HG03108 (cell line): ENCODE results near the gene UPF2.

ENCODE experiments used
- ATAC-seq: cut with Tn5 transposase; IDR thresholded peaks from one replicate; pipeline ENCODE4 v1.9.1; 2021; ENCODE audit warnings: moderate library complexity; ENCODE audit not compliant: unreplicated experiment

Gene UPF2

GRCh38 chr10:11962176-11962575 lies 80.4 kb downstream of the UPF2 start:
- ATAC-seq = no peak

- no peak for ATAC-seq
These were observed 80.8 kb downstream of the UPF2 start for GRCh38 chr10:11961771-11962170.

GRCh38 chr10:11959966-11960365 lies 82.6 kb downstream of the UPF2 start:
- ATAC-seq = no peak

GRCh38 chr10:11958956-11959355 lies 83.7 kb downstream of the UPF2 start:
- ATAC-seq = no peak

- ATAC-seq = no peak
These were observed 90.9 kb downstream of the UPF2 start for GRCh38 chr10:11951695-11952094.

- ATAC-seq = no peak
These were observed 92.1 kb downstream of the UPF2 start for GRCh38 chr10:11950325-11951018.

- no peak for ATAC-seq
These were observed 93.5 kb downstream of the UPF2 start for GRCh38 chr10:11949152-11949551.

- no peak for ATAC-seq
These were observed 96.0 kb downstream of the UPF2 start for GRCh38 chr10:11946652-11947051.

- no peak for ATAC-seq
These were observed 106.0 kb downstream of the UPF2 start for GRCh38 chr10:11936389-11937152.

- no peak for ATAC-seq
These were observed 108.3 kb downstream of the UPF2 start for GRCh38 chr10:11934262-11934661.

GRCh38 chr10:11933577-11934223 lies 108.9 kb downstream of the UPF2 start:
- ATAC-seq = no peak

- no peak for ATAC-seq
These were observed 111.6 kb downstream of the UPF2 start for GRCh38 chr10:11931038-11931437.

- ATAC-seq = no peak
These were observed 112.2 kb downstream of the UPF2 start for GRCh38 chr10:11930312-11930978.

- no peak for ATAC-seq
These were observed 114.9 kb downstream of the UPF2 start for GRCh38 chr10:11927746-11928145.

- ATAC-seq = no peak
These were observed 120.7 kb downstream of the UPF2 start for GRCh38 chr10:11921800-11922392.

GRCh38 chr10:11919271-11919670 lies 123.3 kb downstream of the UPF2 start:
- ATAC-seq = no peak

GRCh38 chr10:11918384-11918783 lies 124.2 kb downstream of the UPF2 start:
- ATAC-seq = no peak

- no peak for ATAC-seq
These were observed 129.4 kb downstream of the UPF2 start for GRCh38 chr10:11913079-11913641.

- ATAC-seq = no peak
These were observed 132.5 kb downstream of the UPF2 start for GRCh38 chr10:11910102-11910501.

GRCh38 chr10:11909618-11910017 lies 133.0 kb downstream of the UPF2 start:
- ATAC-seq = no peak

- ATAC-seq = no peak
These were observed 133.6 kb downstream of the UPF2 start for GRCh38 chr10:11908991-11909390.
